HCT116 (cell line): Measurements from ENCODE around the gene VEGFA. TPM values are rescaled to one million over a fixed set of nuclear protein-coding genes. Genes with fewer than 3 reads are reported as not detected.

ENCODE experiments used
- ATAC-seq: fragments of 200-7000 bp; cut with Tn5 transposase; 2 replicates; pipeline ENCODE4 v1.9.1; 2020; ENCODE audit warnings: mild to moderate bottlenecking, moderate library complexity
- BruUV-seq: library from RNA; stranded (reverse); fragments of 400-500 nt; replicated peaks from 2 replicates; lab custom pipeline; 2021; lab: Mats Ljungman, UMichigan
- CTCF ChIA-PET: fragments of 300-600 bp; sonication (Branson Sonifier 250); formaldehyde crosslinking; loops from one replicate; lab custom pipeline; 2021; ENCODE audit warnings: antibody characterized with exemption; lab: Charles Lee
- POLR2A ChIA-PET: fragments of 300-600, 350-600 bp; sonication (Branson Sonifier 250); formaldehyde crosslinking; loops from one replicate; lab custom pipeline; 2021; ENCODE audit warnings: antibody characterized with exemption; lab: Charles Lee
- RAD21 ChIA-PET, 2 experiments: fragments of 300-600 bp; sonication (Branson Sonifier 250); formaldehyde crosslinking; loops; one replicate each; lab custom pipeline; 2023; ENCODE audit warnings: low total read pairs in 2 of 2; ENCODE audit not compliant: uncharacterized antibody in 2 of 2, unreplicated experiment in 2 of 2, low non-redundant PET in 1 of 2; lab: Charles Lee
- DNase-seq: peaks from one replicate; pipeline ENCODE4 v3.0.0-alpha.2; 2010; ENCODE audit warnings: low read depth, low spot score
- H2AFZ ChIP-seq: fragments of 200-600 bp; shearing (Covaris generic), sonication (generic); 2 replicates; pipeline ENCODE4 v1.6.1; 2017; ENCODE audit warnings: low read depth, mixed run types, mixed read lengths, antibody characterized with exemption, low read length; ENCODE audit not compliant: poor library complexity, severe bottlenecking
- H3K27ac ChIP-seq: 2 replicates; pipeline ENCODE4 v1.5.1; 2012; ENCODE audit warnings: low read depth, low read length
- H3K27me3 ChIP-seq: fragments of 200-600 bp; sonication (generic); 2 replicates; pipeline ENCODE4 v1.6.1; 2016; ENCODE audit warnings: mixed run types, low read length, mixed read lengths; ENCODE audit not compliant: insufficient read depth
- H3K36me3 ChIP-seq, 2 experiments: fragments of 200-500 bp in 1 of 2; fragments of 200-600 bp in 1 of 2; sonication (Bioruptor generic) in 1 of 2; sonication (generic) in 1 of 2; 2 replicates each; pipeline versions ENCODE4 v1.5.1 to v1.6.1; 2014 to 2016; ENCODE audit warnings: low read length in 2 of 2, inconsistent platforms in 1 of 2, mixed read lengths in 1 of 2, mixed run types in 1 of 2; ENCODE audit not compliant: insufficient read depth in 2 of 2, control insufficient read depth in 1 of 2
- H3K4me1 ChIP-seq, 2 experiments: fragments of 200-600 bp in 1 of 2; sonication (generic) in 1 of 2; 2 replicates each; pipeline versions ENCODE4 v1.5.1 to v1.6.1; 2012 to 2017; ENCODE audit warnings: low read length in 2 of 2, inconsistent platforms in 1 of 2, mild to moderate bottlenecking in 1 of 2, mixed read lengths in 1 of 2, mixed run types in 1 of 2, moderate library complexity in 1 of 2; ENCODE audit not compliant: insufficient read depth in 2 of 2, control insufficient read depth in 1 of 2
- H3K4me2 ChIP-seq: fragments of 200-600 bp; sonication (generic); 2 replicates; pipeline ENCODE4 v1.6.1; 2017; ENCODE audit warnings: mixed run types, low read length, mixed read lengths
- H3K4me3 ChIP-seq, 2 experiments: fragments of 200-600 bp in 1 of 2; sonication (generic) in 1 of 2; replicated peaks in 1 of 2; 2 replicates each; pipeline ENCODE4 v1.5.1; 2011 to 2016; ENCODE audit warnings: low read length in 2 of 2, control low read depth in 1 of 2, low read depth in 1 of 2, mild to moderate bottlenecking in 1 of 2, mixed read lengths in 1 of 2, mixed run types in 1 of 2
- H3K79me2 ChIP-seq: fragments of 200-600 bp; sonication (generic); 2 replicates; pipeline ENCODE4 v1.6.1; 2017; ENCODE audit warnings: mild to moderate bottlenecking, mixed run types, low read length, moderate library complexity, mixed read lengths; ENCODE audit not compliant: insufficient read depth
- H3K9ac ChIP-seq: fragments of 200-600 bp; sonication (generic); 2 replicates; pipeline ENCODE4 v1.6.1; 2016; ENCODE audit warnings: low read length, mixed read lengths
- H3K9me2 ChIP-seq: fragments of 200-600 bp; sonication (generic), shearing (Covaris generic); 2 replicates; pipeline ENCODE4 v1.6.1; 2017; ENCODE audit warnings: mixed run types, mild to moderate bottlenecking, moderate library complexity; ENCODE audit not compliant: insufficient read depth
- H3K9me3 ChIP-seq, 2 experiments: fragments of 200-500 bp in 1 of 2; fragments of 200-600 bp in 1 of 2; sonication (Bioruptor generic) in 1 of 2; sonication (generic) in 1 of 2; 2 replicates each; pipeline ENCODE4 v1.6.1; 2014 to 2017; ENCODE audit warnings: low read length in 2 of 2, mixed read lengths in 2 of 2, inconsistent platforms in 1 of 2, low read depth in 1 of 2, mild to moderate bottlenecking in 1 of 2, mixed run types in 1 of 2, moderate library complexity in 1 of 2; ENCODE audit not compliant: control insufficient read depth in 1 of 2, insufficient read depth in 1 of 2
- H4K20me1 ChIP-seq: fragments of 200-600 bp; sonication (generic), shearing (Covaris generic); 2 replicates; pipeline ENCODE4 v1.6.1; 2017; ENCODE audit warnings: mixed run types, mild to moderate bottlenecking, moderate library complexity; ENCODE audit not compliant: insufficient read depth
- ATF3 ChIP-seq: IDR thresholded peaks from 2 replicates; pipeline ENCODE4 v1.6.1; 2012
- CEBPB ChIP-seq: IDR thresholded peaks from 2 replicates; pipeline ENCODE4 v1.6.1; 2012; ENCODE audit warnings: low read depth
- CTCF ChIP-seq, 3 experiments: fragments of 200-600 bp in 1 of 3; sonication (generic) in 1 of 3; IDR thresholded peaks in 2 of 3; conservative IDR thresholded peaks in 1 of 3; 2 replicates each; pipeline ENCODE4 v1.5.1; 2012 to 2017; ENCODE audit warnings: low read depth in 2 of 3, low read length in 2 of 3, antibody characterized with exemption in 1 of 3, borderline replicate concordance in 1 of 3, control low read depth in 1 of 3, mild to moderate bottlenecking in 1 of 3, mixed read lengths in 1 of 3, mixed run types in 1 of 3, moderate library complexity in 1 of 3; ENCODE audit not compliant: insufficient read depth in 1 of 3
- ELF1 ChIP-seq: IDR thresholded peaks from 2 replicates; pipeline ENCODE4 v1.6.1; 2012; ENCODE audit warnings: low read depth, borderline replicate concordance
- EZH2 ChIP-seq: fragments of 200-600 bp; sonication (generic); IDR thresholded peaks from 2 replicates; pipeline ENCODE4 v1.6.1; 2017; ENCODE audit warnings: antibody characterized with exemption, mixed run types
- POLR2AphosphoS5 ChIP-seq: IDR thresholded peaks from 2 replicates; pipeline ENCODE4 v1.6.1; 2011; ENCODE audit warnings: mild to moderate bottlenecking, low read depth, low read length, moderate library complexity
- RAD21 ChIP-seq: IDR thresholded peaks from 2 replicates; pipeline ENCODE4 v1.6.1; 2012; ENCODE audit warnings: low read depth, mild to moderate bottlenecking
- SP1 ChIP-seq: IDR thresholded peaks from 2 replicates; pipeline ENCODE4 v1.6.1; 2012; ENCODE audit warnings: low read depth
- SRF ChIP-seq: IDR thresholded peaks from 2 replicates; pipeline ENCODE4 v1.6.1; 2012; ENCODE audit warnings: low read depth
- YY1 ChIP-seq: IDR thresholded peaks from 2 replicates; pipeline ENCODE4 v1.6.1; 2011; ENCODE audit warnings: low read length, low read depth, moderate library complexity, mild to moderate bottlenecking; ENCODE audit not compliant: insufficient replicate concordance; ENCODE audit errors: extremely low read depth
- ZBTB33 ChIP-seq: IDR thresholded peaks from 2 replicates; pipeline ENCODE4 v1.6.1; 2011; ENCODE audit warnings: mild to moderate bottlenecking, low read length, moderate library complexity; ENCODE audit not compliant: insufficient replicate concordance; ENCODE audit errors: extremely low read depth
- ZFX ChIP-seq: fragments of 450-650 bp; IDR thresholded peaks from 2 replicates; pipeline ENCODE4 v1.6.1; 2017
- intact Hi-C: fragments of 100-400 bp; cut with micrococcal nuclease; formaldehyde crosslinking; loops from 2 replicates; pipeline ENCODE4 v1.10.0; 2022
- total RNA-seq: library from RNA; stranded (reverse); gene quantifications from one replicate; pipeline ENCODE4 v1.2.1, GENCODE V29; 2021; ENCODE audit not compliant: unreplicated experiment

The VEGFA gene
- total RNA-seq, 1 experiment from 2014 or later: 112 TPM

- TF ChIP-seq RAD21 (no peak), ATF3 (no peak), ELF1 (no peak), CTCF (IDR thresholded peaks at IDR 0.05 in 2 of 3, conservative IDR thresholded peaks at IDR 0.05 in 1 of 3; ENCODE audit: borderline replicate concordance in 1 of 3, insufficient read depth in 1 of 3, low read depth in 2 of 3, low read length in 2 of 3) (no peak), ZBTB33 (no peak), SRF (no peak), YY1 (no peak), CEBPB (no peak)
These were observed 27.9 kb downstream of the VEGFA start (continued) for GRCh38 chr6:43797919-43798318.

GRCh38 chr6:43798688-43799444 lies 28.9 kb downstream of the VEGFA start:
- BruUV-seq: no TSS peak
- TF ChIP-seq CTCF (IDR thresholded peaks at IDR 0.05 in 2 of 3, conservative IDR thresholded peaks at IDR 0.05 in 1 of 3; ENCODE audit: borderline replicate concordance in 1 of 3, insufficient read depth in 1 of 3, low read depth in 2 of 3, low read length in 2 of 3) (no peak), YY1 (peak; percentile 12), SP1 (no peak), ZFX (no peak), EZH2 (no peak), POLR2AphosphoS5 (peak; percentile 60)

More at GRCh38 chr6:43798688-43799444, 28.9 kb downstream of the VEGFA start:
- Histone ChIP-seq H3K27ac (peak overlapping the region; percentile 56), H3K9me3 (no peaks in the 10 kb centered on the region), H3K79me2 (no peaks in the 10 kb centered on the region), H2AFZ (no peak overlapping the region), H3K9me2 (no peaks in the 10 kb centered on the region), H3K4me2 (peak overlapping the region; percentile 86), H3K36me3 (no peaks in the 10 kb centered on the region), H3K27me3 (no peaks in the 10 kb centered on the region), H3K9ac (peak overlapping the region; percentile 55), H3K4me3 (peak overlapping the region; percentile 10 to 44), H4K20me1 (no peaks in the 10 kb centered on the region), H3K4me1 (peaks cover 29 to 45% of the 10 kb centered on the region in 2 experiments)
- peak; percentile 95 for ATAC-seq
- intact Hi-C loops: no loop called here
- peak; percentile 92 for DNase-seq
- ChIA-PET POLR2A (interaction anchor here (0.7 kb wide), 1 partner anchor 29 kb away, joined by 3 read pairs; the partner anchor contains the start of gene VEGFA), CTCF (interaction anchor here (1.0 kb wide), 1 partner anchor 280 kb away, joined by 3 read pairs; no protein-coding TSS in a partner anchor), RAD21 (no interaction called here)
